ENCODE measurements around the gene PTMA. TPM values are rescaled to one million over a fixed set of nuclear protein-coding genes. Genes with fewer than 3 reads are reported as not detected.

PTMA gene
- total and polyA plus RNA-seq, 2 of the 4 experiments (the other 2 are of a cell fraction): 380 to 742 TPM

GRCh38 chr2:231720292-231720986, 12.1 kb downstream of the PTMA start:
- TF ChIP-seq BHLHE40 (IDR thresholded peaks at IDR 0.05; ENCODE audit: low read depth, low read length) (no peak), RFX5 (IDR thresholded peaks at IDR 0.05; ENCODE audit: low read depth, low read length) (no peak), POLR2A (IDR thresholded peaks at IDR 0.05; ENCODE audit: low read depth, low read length) (no peak), MXI1 (IDR thresholded peaks at IDR 0.05; ENCODE audit: borderline replicate concordance, low read depth, low read length) (no peak), RAD21 (IDR thresholded peaks at IDR 0.05; ENCODE audit: low read length) (no peak), CHD1 (IDR thresholded peaks at IDR 0.05; ENCODE audit: low read depth, low read length) (no peak)
- TF ChIP-seq, protein P1, sequence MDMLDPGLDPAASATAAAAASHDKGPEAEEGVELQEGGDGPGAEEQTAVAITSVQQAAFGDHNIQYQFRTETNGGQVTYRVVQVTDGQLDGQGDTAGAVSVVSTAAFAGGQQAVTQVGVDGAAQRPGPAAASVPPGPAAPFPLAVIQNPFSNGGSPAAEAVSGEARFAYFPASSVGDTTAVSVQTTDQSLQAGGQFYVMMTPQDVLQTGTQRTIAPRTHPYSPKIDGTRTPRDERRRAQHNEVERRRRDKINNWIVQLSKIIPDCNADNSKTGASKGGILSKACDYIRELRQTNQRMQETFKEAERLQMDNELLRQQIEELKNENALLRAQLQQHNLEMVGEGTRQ (IDR thresholded peaks at IDR 0.05; ENCODE audit: low read depth, low read length): no peak
- Histone ChIP-seq H3K4me3 (ENCODE audit: insufficient read depth, low read depth, low read length) (no peak overlapping the region), H2BK15ac (ENCODE audit: low read depth, low read length) (no peak overlapping the region), H3K9ac (ENCODE audit: low read depth, low read length) (no peak overlapping the region), H3K14ac (replicated peaks; ENCODE audit: low read depth, low read length) (no peak overlapping the region), H2AFZ (replicated peaks; ENCODE audit: low read length, poor library complexity) (no peak overlapping the region), H2BK20ac (ENCODE audit: low read depth, low read length) (no peak overlapping the region), H3K79me1 (ENCODE audit: low read depth in 1 of 2, low read length in 2 of 2) (peaks cover 0 to 6% of the 10 kb centered on the region in 2 experiments; a peak in 2 of 4 replicates), H3K4ac (ENCODE audit: low read depth, low read length) (no peak overlapping the region), H3K4me1 (ENCODE audit: control insufficient read depth, insufficient read depth, low read length) (peaks cover 14% of the 10 kb centered on the region), H4K5ac (ENCODE audit: low read depth, low read length) (no peak overlapping the region), H3K27ac (ENCODE audit: insufficient read depth, low read length) (no peak overlapping the region), H3K23ac (ENCODE audit: low read depth, low read length) (no peak overlapping the region), H3K9me3 (ENCODE audit: control insufficient read depth, insufficient read depth, low read length) (no peaks in the 10 kb centered on the region), H4K20me1 (ENCODE audit: insufficient read depth, low read length) (peaks cover under 1% of the 10 kb centered on the region; the same call in 1 of the 2 replicates), H2AK9ac (replicated peaks; ENCODE audit: low read depth, low read length, poor library complexity) (no peak overlapping the region), H4K8ac (ENCODE audit: low read depth in 2 of 2, low read length in 2 of 2) (no peak overlapping the region), H3K18ac (ENCODE audit: low read depth, low read length) (no peak overlapping the region), H3K36me3 (ENCODE audit: control insufficient read depth, insufficient read depth, low read length) (no peaks in the 10 kb centered on the region), H4K91ac (ENCODE audit: insufficient read depth, low read depth, low read length) (no peak overlapping the region), H3K4me2 (ENCODE audit: low read depth, low read length) (no peak overlapping the region), H2BK120ac (ENCODE audit: low read depth, low read length) (no peak overlapping the region), H3K9me1 (ENCODE audit: insufficient read depth, low read length) (peaks cover 12% of the 10 kb centered on the region), H3K27me3 (ENCODE audit: control insufficient read depth, insufficient read depth, low read length) (no peaks in the 10 kb centered on the region), H2BK5ac (ENCODE audit: low read depth, low read length, poor library complexity, severe bottlenecking) (no peak overlapping the region), H3K56ac (ENCODE audit: extremely low read depth, insufficient read depth, low read length) (no peak overlapping the region), H2AK5ac (ENCODE audit: low read depth, low read length) (no peak overlapping the region)
- dilution Hi-C loops (cut with HindIII; ENCODE audit: low sequenced_read_pairs, unreplicated experiment): no loop called here
- intact Hi-C loops (cut with micrococcal nuclease): no loop called here
- no CpG with 5 or more reads among the region's 7 CpGs for WGBS, 2 experiments (ENCODE audit: extremely low coverage in 2 of 2, insufficient read length in 1 of 2)
- ATAC-seq (ENCODE audit: low read depth): no peak
- no TSS peak for BruUV-seq (replicated peaks)
- DNase-seq: no peak
- POLR2A ChIA-PET (ENCODE audit: unreplicated experiment): no interaction called here
- in situ Hi-C loops (cut with MboI; ENCODE audit: low sequenced_read_pairs): no loop called here
- CTCF ChIA-PET: no interaction called here

All from IMR-90 (cell line).